Measurements from ENCODE around the gene TRIM52. TPM values are rescaled to one million over a fixed set of nuclear protein-coding genes. Genes with fewer than 3 reads are reported as not detected.

The TRIM52 gene
- total and polyA plus RNA-seq, 9 of the 15 experiments (the other 6 are each of a cell fraction or from before 2014, with no cell fraction given), result 3.3 to 21.9 (median 13.5) TPM

DNA sequence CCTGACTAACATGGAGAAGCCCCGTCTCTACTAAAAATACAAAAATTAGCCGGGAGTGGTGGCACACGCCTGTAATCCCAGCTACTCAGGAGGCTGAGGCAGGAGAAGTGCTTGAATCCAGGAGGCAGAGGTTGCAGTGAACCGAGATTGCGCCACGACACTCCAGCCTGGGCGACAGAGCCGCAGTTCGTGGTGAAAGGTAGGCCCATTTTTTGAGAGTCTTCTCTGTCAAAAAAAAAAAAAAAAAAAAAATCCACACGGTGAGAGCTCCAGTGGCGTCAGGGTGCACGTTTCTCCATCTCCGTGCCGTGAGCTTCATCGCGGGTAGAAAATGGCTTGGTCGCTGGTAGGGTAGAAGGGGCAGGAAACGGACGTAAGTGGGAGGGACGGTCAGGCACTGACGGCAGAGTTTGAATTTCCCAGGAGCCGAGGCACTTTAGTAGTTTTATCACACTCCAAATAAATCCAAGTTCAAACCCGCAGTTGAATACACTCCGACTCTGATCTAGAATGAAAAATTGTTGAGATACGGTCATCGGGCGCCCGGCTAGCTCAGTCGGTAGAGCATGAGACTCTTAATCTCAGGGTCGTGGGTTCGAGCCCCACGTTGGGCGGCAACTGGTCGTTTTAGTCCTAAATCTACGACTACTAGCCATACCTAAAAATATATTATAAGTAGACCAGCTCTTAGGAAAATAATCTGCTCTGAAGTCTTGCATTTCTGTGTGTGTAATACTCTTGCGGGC lies 53.6 kb downstream of the TRIM52 start (continued):
- TF ChIP-seq, protein P1, sequence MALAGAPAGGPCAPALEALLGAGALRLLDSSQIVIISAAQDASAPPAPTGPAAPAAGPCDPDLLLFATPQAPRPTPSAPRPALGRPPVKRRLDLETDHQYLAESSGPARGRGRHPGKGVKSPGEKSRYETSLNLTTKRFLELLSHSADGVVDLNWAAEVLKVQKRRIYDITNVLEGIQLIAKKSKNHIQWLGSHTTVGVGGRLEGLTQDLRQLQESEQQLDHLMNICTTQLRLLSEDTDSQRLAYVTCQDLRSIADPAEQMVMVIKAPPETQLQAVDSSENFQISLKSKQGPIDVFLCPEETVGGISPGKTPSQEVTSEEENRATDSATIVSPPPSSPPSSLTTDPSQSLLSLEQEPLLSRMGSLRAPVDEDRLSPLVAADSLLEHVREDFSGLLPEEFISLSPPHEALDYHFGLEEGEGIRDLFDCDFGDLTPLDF (CRISPR knock-in tag; IDR thresholded peaks at IDR 0.05), result no peak
- TF ChIP-seq CTBP1 (IDR thresholded peaks at IDR 0.05; ENCODE audit: borderline replicate concordance) (0 out of 2 replicates have a peak, but pooled peaks have one; percentile 50), MTF1 (CRISPR knock-in tag; IDR thresholded peaks at IDR 0.05; ENCODE audit: borderline replicate concordance) (no peak), HDAC6 (IDR thresholded peaks at IDR 0.05; ENCODE audit: low read depth, low read length) (no peak), ZNF707 (CRISPR knock-in tag; conservative IDR thresholded peaks at IDR 0.05) (no peak; the same call in 1 of the 2 replicates), NKRF (IDR thresholded peaks at IDR 0.05; ENCODE audit: borderline replicate concordance) (peak; percentile 52; the same call in 1 of the 2 replicates), ZNF197 (CRISPR knock-in tag; IDR thresholded peaks at IDR 0.05; ENCODE audit: low read depth) (no peak), U2AF1 (optimal IDR thresholded peaks at IDR 0.05; ENCODE audit: low read depth, low read length) (no peak), STAT5A (IDR thresholded peaks at IDR 0.05; ENCODE audit: borderline replicate concordance, low read length) (no peak; the same call in 1 of the 2 replicates), ETS1 (conservative IDR thresholded peaks at IDR 0.05; ENCODE audit: control insufficient read depth, low read depth, low read length) (peak; percentile 95), SMARCE1 (IDR thresholded peaks at IDR 0.05) (no peak), RNF2 (IDR thresholded peaks at IDR 0.05) (peak; percentile 51; the same call in 1 of the 2 replicates), PHB (CRISPR knock-in tag; IDR thresholded peaks at IDR 0.05) (no peak), ZNF12 (CRISPR knock-in tag; IDR thresholded peaks at IDR 0.05) (no peak), FOXJ3 (CRISPR knock-in tag; IDR thresholded peaks at IDR 0.05) (no peak), TEAD1 (CRISPR knock-in tag; IDR thresholded peaks at IDR 0.05) (no peak; a peak in 3 of 4 replicates), SREBF1 (IDR thresholded peaks at IDR 0.05; ENCODE audit: borderline replicate concordance, low read depth, low read length) (0 out of 2 replicates have a peak, but pooled peaks have one; percentile 38), HNRNPUL1 (IDR thresholded peaks at IDR 0.05; ENCODE audit: low read length) (no peak), ZNF274 (IDR thresholded peaks at IDR 0.05; ENCODE audit: borderline replicate concordance, low read depth, low read length) (0 out of 2 replicates have a peak, but pooled peaks have one; percentile 49), SOX6 (IDR thresholded peaks at IDR 0.05) (peak; percentile 75), HMG20B (CRISPR knock-in tag; IDR thresholded peaks at IDR 0.05) (no peak), CBX3 (IDR thresholded peaks at IDR 0.05; ENCODE audit: borderline replicate concordance in 1 of 2, low read length in 2 of 2) (0 out of 3 replicates have a peak, but pooled peaks of 1 of the 2 experiments have one; percentile 26)
- TF ChIP-seq, protein P2, sequence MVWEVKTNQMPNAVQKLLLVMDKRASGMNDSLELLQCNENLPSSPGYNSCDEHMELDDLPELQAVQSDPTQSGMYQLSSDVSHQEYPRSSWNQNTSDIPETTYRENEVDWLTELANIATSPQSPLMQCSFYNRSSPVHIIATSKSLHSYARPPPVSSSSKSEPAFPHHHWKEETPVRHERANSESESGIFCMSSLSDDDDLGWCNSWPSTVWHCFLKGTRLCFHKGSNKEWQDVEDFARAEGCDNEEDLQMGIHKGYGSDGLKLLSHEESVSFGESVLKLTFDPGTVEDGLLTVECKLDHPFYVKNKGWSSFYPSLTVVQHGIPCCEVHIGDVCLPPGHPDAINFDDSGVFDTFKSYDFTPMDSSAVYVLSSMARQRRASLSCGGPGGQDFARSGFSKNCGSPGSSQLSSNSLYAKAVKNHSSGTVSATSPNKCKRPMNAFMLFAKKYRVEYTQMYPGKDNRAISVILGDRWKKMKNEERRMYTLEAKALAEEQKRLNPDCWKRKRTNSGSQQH (CRISPR knock-in tag; IDR thresholded peaks at IDR 0.05), result no peak
